ENCODE data around the gene ZGLP1. TPM values are rescaled to one million over a fixed set of nuclear protein-coding genes. Genes with fewer than 3 reads are reported as not detected.

Gene ZGLP1
- total and polyA plus RNA-seq, 2 donors (not counting 1 experiment from before 2014, with no cell fraction given), result 6.4 to 8.0 TPM

GRCh38 chr19:10295847-10296591 is 13.6 kb downstream of the ZGLP1 start:
- peak overlapping the region; percentile 83 for H3K27ac Mint-ChIP-seq
- Histone ChIP-seq H3K4me2 (replicated peaks; ENCODE audit: low read depth, low read length, poor library complexity, severe bottlenecking) (peak overlapping the region; percentile 85), H3K27me3 (replicated peaks in 1 of 4; ENCODE audit: control extremely low read depth in 1 of 4, control insufficient read depth in 3 of 4, insufficient read depth in 4 of 4, low read length in 3 of 4) (peaks cover 0 to 54% (median 38%) of the 10 kb centered on the region in 4 experiments), H3K27ac (ENCODE audit: low read length in 2 of 2) (no peak overlapping the region), H2AFZ (ENCODE audit: insufficient read depth, low read depth, low read length, poor library complexity, severe bottlenecking) (peak overlapping the region; percentile 71), H3K36me3 (replicated peaks in 1 of 2; ENCODE audit: control extremely low read depth in 1 of 2, control insufficient read depth in 1 of 2, extremely low read depth in 1 of 2, insufficient read depth in 2 of 2, low read length in 1 of 2) (no peaks in the 10 kb centered on the region), H4K20me1 (ENCODE audit: control insufficient read depth, insufficient read depth, low read length, poor library complexity, severe bottlenecking) (peaks cover 22% of the 10 kb centered on the region), H3K4me1 (ENCODE audit: control insufficient read depth in 2 of 2, insufficient read depth in 2 of 2, low read length in 2 of 2) (peaks cover 50 to 51% of the 10 kb centered on the region in 2 donors), H3K4me3 (ENCODE audit: control extremely low read depth in 1 of 5, extremely low read depth in 1 of 5, insufficient read depth in 1 of 5, low read depth in 2 of 5, low read length in 4 of 5) (peak overlapping the region; percentile 37 to 64 (median 41)), H3K9me3 (ENCODE audit: control extremely low read depth in 1 of 3, control insufficient read depth in 2 of 3, insufficient read depth in 1 of 3, low read length in 2 of 3) (peaks cover 0 to 42% (median 0%) of the 10 kb centered on the region in 3 donors), H3K79me2 (ENCODE audit: control insufficient read depth, insufficient read depth, low read length) (no peaks in the 10 kb centered on the region), H3K9ac (ENCODE audit: low read length) (peak overlapping the region; percentile 50)
- ATAC-seq (ENCODE audit: low read depth) (no peak), DNase-seq (peak; percentile 41)
- H3K4me1 Mint-ChIP-seq, result peaks cover 37% of the 10 kb centered on the region
- ChIA-PET POLR2A (interaction anchor here (0.8 to 1.2 kb wide), 2 partner anchors 10 to 108 kb away, joined by 3 read pairs; partner anchors contain the start of gene CDC37), CTCF (interaction anchor here (1.6 to 2.5 kb wide), 2 partner anchors 27 to 93 kb away, joined by 5 to 7 read pairs; no protein-coding TSS in a partner anchor)
- peak overlapping the region; percentile 85 for H3K4me3 Mint-ChIP-seq
- no peak for TF ChIP-seq EZH2 (IDR thresholded peaks at IDR 0.05; ENCODE audit: borderline replicate concordance, insufficient read depth, low read depth, low read length, poor library complexity, severe bottlenecking)
- no peaks in the 10 kb centered on the region for H3K9me3 Mint-ChIP-seq (ENCODE audit: insufficient read depth)
- peaks cover 31% of the 10 kb centered on the region for H3K27me3 Mint-ChIP-seq
- 20% methylated on average over 51 of the region's 58 CpGs for WGBS (ENCODE audit: insufficient coverage)
- intact Hi-C loops (cut with micrococcal nuclease), result no loop called here

GRCh38 chr19:10295305-10295846 is 14.2 kb downstream of the ZGLP1 start:
- Histone ChIP-seq H2AFZ (ENCODE audit: insufficient read depth, low read depth, low read length, poor library complexity, severe bottlenecking) (peak overlapping the region; percentile 71), H3K9ac (ENCODE audit: low read length) (peak overlapping the region; percentile 50), H3K4me3 (ENCODE audit: control extremely low read depth in 1 of 5, extremely low read depth in 1 of 5, insufficient read depth in 1 of 5, low read depth in 2 of 5, low read length in 4 of 5) (peak overlapping the region; percentile 37 to 64 (median 41)), H4K20me1 (ENCODE audit: control insufficient read depth, insufficient read depth, low read length, poor library complexity, severe bottlenecking) (peaks cover 23% of the 10 kb centered on the region), H3K79me2 (ENCODE audit: control insufficient read depth, insufficient read depth, low read length) (no peaks in the 10 kb centered on the region), H3K27me3 (replicated peaks in 1 of 4; ENCODE audit: control extremely low read depth in 1 of 4, control insufficient read depth in 3 of 4, insufficient read depth in 4 of 4, low read length in 3 of 4) (peaks cover 0 to 60% (median 41%) of the 10 kb centered on the region in 4 experiments), H3K4me1 (ENCODE audit: control insufficient read depth in 2 of 2, insufficient read depth in 2 of 2, low read length in 2 of 2) (peaks cover 56 to 58% of the 10 kb centered on the region in 2 donors), H3K27ac (ENCODE audit: low read length in 2 of 2) (no peak overlapping the region), H3K36me3 (replicated peaks in 1 of 2; ENCODE audit: control extremely low read depth in 1 of 2, control insufficient read depth in 1 of 2, extremely low read depth in 1 of 2, insufficient read depth in 2 of 2, low read length in 1 of 2) (no peaks in the 10 kb centered on the region), H3K4me2 (replicated peaks; ENCODE audit: low read depth, low read length, poor library complexity, severe bottlenecking) (peak overlapping the region; percentile 85), H3K9me3 (ENCODE audit: control extremely low read depth in 1 of 3, control insufficient read depth in 2 of 3, insufficient read depth in 1 of 3, low read length in 2 of 3) (peaks cover 0 to 47% (median 0%) of the 10 kb centered on the region in 3 donors)
- H3K27me3 Mint-ChIP-seq, result peaks cover 35% of the 10 kb centered on the region
- no peaks in the 10 kb centered on the region for H3K9me3 Mint-ChIP-seq (ENCODE audit: insufficient read depth)
- WGBS (ENCODE audit: insufficient coverage), result 2% methylated on average over 48 of the region's 48 CpGs
- H3K4me1 Mint-ChIP-seq, result peaks cover 43% of the 10 kb centered on the region
- CTCF ChIA-PET, result interaction anchor here (1.6 to 2.5 kb wide), 2 partner anchors 26 to 94 kb away, joined by 5 to 7 read pairs; no protein-coding TSS in a partner anchor
- TF ChIP-seq CTCF (IDR thresholded peaks at IDR 0.05), result no peak
- no peak for TF ChIP-seq EZH2 (IDR thresholded peaks at IDR 0.05; ENCODE audit: borderline replicate concordance, insufficient read depth, low read depth, low read length, poor library complexity, severe bottlenecking)
- peak; percentile 86 for DNase-seq
- POLR2A ChIA-PET, result interaction anchor here (0.8 to 1.2 kb wide), 2 partner anchors 10 to 108 kb away, joined by 3 read pairs; partner anchors contain the start of gene CDC37
- peak overlapping the region; percentile 85 for H3K4me3 Mint-ChIP-seq
- intact Hi-C loops (cut with micrococcal nuclease), result no loop called here
- ATAC-seq (ENCODE audit: low read depth), result peak; percentile 79
- H3K27ac Mint-ChIP-seq, result peak overlapping the region; percentile 83

All from B cell (primary cell).